HFFc6 (cell line): ENCODE measurements around the gene ITGAV. TPM values are rescaled to one million over a fixed set of nuclear protein-coding genes. Genes with fewer than 3 reads are reported as not detected.

Experiments
- DNase-seq: peaks from one replicate; pipeline ENCODE4 v3.0.0-alpha.2; 2018
- H3K27ac Mint-ChIP-seq: 2 replicates; pipeline ENCODE4 v1.8.0; 2020; ENCODE audit warnings: mild to moderate bottlenecking, mixed read lengths
- H3K27me3 Mint-ChIP-seq: 2 replicates; pipeline ENCODE4 v1.8.0; 2021; ENCODE audit warnings: mild to moderate bottlenecking, moderate library complexity, mixed read lengths; ENCODE audit not compliant: insufficient read depth
- H3K36me3 Mint-ChIP-seq: 2 replicates; pipeline ENCODE4 v1.8.0; 2021; ENCODE audit warnings: low read depth, mixed read lengths
- H3K4me1 Mint-ChIP-seq: 2 replicates; pipeline ENCODE4 v1.8.0; 2020; ENCODE audit warnings: low read depth, mixed read lengths
- H3K4me3 Mint-ChIP-seq: 2 replicates; pipeline ENCODE4 v1.8.0; 2020; ENCODE audit warnings: mild to moderate bottlenecking, moderate library complexity, mixed read lengths
- H3K9me3 Mint-ChIP-seq: 2 replicates; pipeline ENCODE4 v1.8.0; 2020; ENCODE audit warnings: mild to moderate bottlenecking, mixed read lengths
- CTCF ChIP-seq: fragments of 200-600 bp; sonication (generic); IDR thresholded peaks from 2 replicates; pipeline ENCODE4 v1.5.0; 2021; ENCODE audit warnings: antibody characterized with exemption, mild to moderate bottlenecking
- total RNA-seq, 6 experiments: library from RNA; stranded (reverse); fragmentation: NEBNext Ultra II Directional; extraction: Animal tissue kit (Norgen Biotek cat#: 25700); gene quantifications; 2 replicates in 1 of 6; 3 replicates in 5 of 6; pipeline ENCODE4 v1.2.3, GENCODE V29; 2021

Gene ITGAV
- total RNA-seq, 6 experiments from 2014 or later, result 66.9 to 88.1 (median 80.7) TPM

DNA sequence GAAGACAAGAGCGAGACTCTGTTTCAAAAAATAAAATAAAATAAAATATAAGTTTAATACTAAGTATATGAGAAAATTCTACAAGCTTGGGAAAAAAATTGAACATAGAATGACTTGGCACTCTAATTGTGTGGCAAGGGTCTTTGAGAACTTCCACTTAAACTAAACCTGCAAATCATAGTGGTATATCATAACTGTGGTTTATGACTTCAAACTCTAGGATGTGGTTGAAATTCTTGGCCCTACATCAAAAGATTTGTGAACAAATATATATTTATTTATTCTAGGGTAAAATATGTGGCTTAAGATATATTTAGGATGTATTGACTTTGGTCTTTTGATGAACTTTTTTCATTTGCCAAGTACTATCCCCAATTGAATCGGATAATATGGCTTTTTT is 100.9 kb downstream of the ITGAV start:
- no peak for DNase-seq
- H3K27me3 Mint-ChIP-seq, result peaks cover 2% of the 10 kb centered on the region; the same call in 1 of the 2 replicates
- no peak for TF ChIP-seq CTCF
- H3K4me3 Mint-ChIP-seq, result no peak overlapping the region
- peaks cover 10% of the 10 kb centered on the region for H3K36me3 Mint-ChIP-seq
- H3K9me3 Mint-ChIP-seq, result peaks cover 4% of the 10 kb centered on the region; the same call in 1 of the 2 replicates
- H3K27ac Mint-ChIP-seq, result no peak overlapping the region
- peaks cover 22% of the 10 kb centered on the region for H3K4me1 Mint-ChIP-seq

GRCh38 chr2:186691231-186691630 is 101.4 kb downstream of the ITGAV start:
- no peak for TF ChIP-seq CTCF
- H3K27ac Mint-ChIP-seq, result no peak overlapping the region
- no peak overlapping the region for H3K4me3 Mint-ChIP-seq
- peaks cover 26% of the 10 kb centered on the region for H3K4me1 Mint-ChIP-seq
- H3K36me3 Mint-ChIP-seq, result peaks cover 11% of the 10 kb centered on the region
- H3K9me3 Mint-ChIP-seq, result peaks cover 4% of the 10 kb centered on the region; the same call in 1 of the 2 replicates
- no peak for DNase-seq
- H3K27me3 Mint-ChIP-seq, result peaks cover 2% of the 10 kb centered on the region; the same call in 1 of the 2 replicates

DNA sequence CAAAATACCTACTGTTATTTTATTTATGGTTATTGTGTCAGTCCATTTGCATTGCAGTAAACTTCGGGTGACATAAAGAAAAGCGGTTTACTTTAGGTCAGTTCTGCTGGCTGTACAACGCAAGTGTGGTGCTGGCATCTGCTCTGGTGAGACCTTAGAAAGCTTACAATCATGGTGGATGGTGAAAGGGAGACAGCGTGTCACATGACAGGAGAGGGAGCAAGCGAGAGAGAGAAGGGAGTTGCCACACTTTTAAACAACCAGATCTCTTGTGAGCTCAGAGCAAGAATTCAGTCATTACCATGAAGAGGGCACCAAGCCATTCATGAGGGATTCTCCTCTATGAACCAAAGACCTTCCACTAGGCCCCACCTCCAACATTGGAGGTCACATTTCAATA is 102.0 kb downstream of the ITGAV start:
- no peak for DNase-seq
- Mint-ChIP-seq H3K27me3 (peaks cover 2% of the 10 kb centered on the region; the same call in 1 of the 2 replicates), H3K36me3 (peaks cover 17% of the 10 kb centered on the region), H3K9me3 (peaks cover 4% of the 10 kb centered on the region; the same call in 1 of the 2 replicates), H3K4me1 (peaks cover 33% of the 10 kb centered on the region), H3K27ac (no peak overlapping the region), H3K4me3 (no peak overlapping the region)
- TF ChIP-seq CTCF, result no peak

GRCh38 chr2:186693446-186693832 is 103.6 kb downstream of the ITGAV start:
- Mint-ChIP-seq H3K4me1 (peaks cover 46% of the 10 kb centered on the region), H3K4me3 (peak overlapping the region; percentile 94), H3K27me3 (peaks cover 2% of the 10 kb centered on the region; the same call in 1 of the 2 replicates), H3K27ac (no peak overlapping the region), H3K9me3 (no peaks in the 10 kb centered on the region), H3K36me3 (peaks cover 7% of the 10 kb centered on the region; the same call in 1 of the 2 replicates)
- TF ChIP-seq CTCF, result no peak
- no peak for DNase-seq

DNA sequence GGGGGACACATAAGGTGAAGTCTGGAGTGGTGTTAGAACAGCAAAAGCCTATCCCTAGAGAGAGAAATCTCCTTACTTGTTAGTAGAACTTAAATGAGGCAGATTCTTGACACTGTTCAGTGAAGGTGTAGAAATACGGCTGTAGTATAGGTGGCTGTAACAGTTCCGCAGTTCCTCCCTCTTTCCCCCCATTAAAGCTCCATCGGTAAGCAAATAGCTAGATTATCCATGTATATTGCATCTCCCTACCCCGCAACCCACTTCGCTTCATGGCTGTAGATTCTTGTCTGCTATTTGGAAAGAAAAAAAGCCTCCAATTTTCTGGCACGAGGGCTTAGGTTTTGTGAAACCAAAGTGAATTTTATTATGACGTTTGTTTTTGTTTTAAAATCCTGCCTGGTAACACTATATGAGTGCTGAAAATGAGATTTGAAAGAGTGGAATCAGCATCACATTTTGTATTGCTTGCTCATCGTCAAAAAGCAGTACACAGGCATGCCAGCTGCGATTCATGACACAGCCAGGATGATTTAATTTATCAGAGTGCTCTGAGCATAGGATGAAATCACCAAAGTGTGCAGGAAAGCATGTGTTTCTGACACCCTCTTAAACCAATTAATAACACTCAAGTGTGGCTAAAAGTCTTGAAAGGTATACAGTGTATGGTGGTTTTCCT is 105.4 kb downstream of the ITGAV start:
- Mint-ChIP-seq H3K4me3 (peak overlapping the region; percentile 94), H3K4me1 (peaks cover 56% of the 10 kb centered on the region), H3K27me3 (peaks cover 2% of the 10 kb centered on the region; the same call in 1 of the 2 replicates), H3K36me3 (peaks cover 7% of the 10 kb centered on the region; the same call in 1 of the 2 replicates), H3K9me3 (no peaks in the 10 kb centered on the region), H3K27ac (peak overlapping the region; percentile 79)
- DNase-seq, result peak; percentile 73
- TF ChIP-seq CTCF, result no peak
